ENCODE results near the gene SLC50A1. TPM values are rescaled to one million over a fixed set of nuclear protein-coding genes. Genes with fewer than 3 reads are reported as not detected.

Gene SLC50A1
- total RNA-seq, 2 donors from 2014 or later = 12.2 to 13.0 TPM

Other genes with a start within 250 kb of the SLC50A1 start
- gene PMVK, start 199.1 kb upstream of the SLC50A1 start, total RNA-seq = 10 to 100 TPM; 55.9 to 63.7 TPM
- 10 to 100 TPM; 58.8 to 69.7 TPM for gene PBXIP1, start 179.8 kb upstream of the SLC50A1 start, total RNA-seq
- 10 to 100 TPM; 15.3 to 15.8 TPM for gene PYGO2, start 174.1 kb upstream of the SLC50A1 start, total RNA-seq
- 100 to 1,000 TPM in 1 of 2 donors, 10 to 100 TPM in 1; 88.7 to 102 TPM for gene SHC1, start 165.1 kb upstream of the SLC50A1 start, total RNA-seq
- gene CKS1B, start 161.2 kb upstream of the SLC50A1 start, total RNA-seq = 10 to 100 TPM; 26.9 to 33.8 TPM
- gene FLAD1, start 152.5 kb upstream of the SLC50A1 start, total RNA-seq = 10 to 100 TPM; 25.9 to 30.8 TPM
- gene LENEP, start 142.3 kb upstream of the SLC50A1 start, total RNA-seq = not detected
- 10 to 100 TPM; 49.6 to 52.6 TPM for gene ZBTB7B, start 133.1 kb upstream of the SLC50A1 start, total RNA-seq
- under 1 TPM in 1 of 2 donors, not detected in 1; 0.59 TPM for gene DCST2, start 102.1 kb upstream of the SLC50A1 start, total RNA-seq
- not detected for gene DCST1, start 102.0 kb upstream of the SLC50A1 start, total RNA-seq
- gene ADAM15, start 84.5 kb upstream of the SLC50A1 start, total RNA-seq = 100 to 1,000 TPM; 108 to 142 TPM
- 1 to 10 TPM; 2.5 to 2.7 TPM for gene EFNA4, start 72.1 kb upstream of the SLC50A1 start, total RNA-seq
- gene EFNA3, start 57.0 kb upstream of the SLC50A1 start, total RNA-seq = 1 to 10 TPM; 1.1 to 1.4 TPM
- gene EFNA1, start 8.0 kb upstream of the SLC50A1 start, total RNA-seq = 10 to 100 TPM; 33.3 to 39.1 TPM
- 10 to 100 TPM; 65.8 to 78.6 TPM for gene DPM3, start 4.7 kb downstream of the SLC50A1 start, total RNA-seq
- 100 to 1,000 TPM; 143 to 156 TPM for gene KRTCAP2, start 37.5 kb downstream of the SLC50A1 start, total RNA-seq
- gene TRIM46, start 38.0 kb downstream of the SLC50A1 start, total RNA-seq = under 1 TPM; 0.15 to 0.21 TPM
- gene THBS3, start 72.0 kb downstream of the SLC50A1 start, total RNA-seq = 10 to 100 TPM; 17.9 to 18.6 TPM
- gene MTX1, start 72.8 kb downstream of the SLC50A1 start, total RNA-seq = 10 to 100 TPM; 19.7 to 25.5 TPM
- 10 to 100 TPM; 16.1 to 18.7 TPM for gene ENTREP3, start 119.6 kb downstream of the SLC50A1 start, total RNA-seq
- gene SCAMP3, start 126.5 kb downstream of the SLC50A1 start, total RNA-seq = 10 to 100 TPM; 53.6 to 66.4 TPM
- gene CLK2, start 137.7 kb downstream of the SLC50A1 start, total RNA-seq = 10 to 100 TPM; 19.7 to 23.8 TPM
- 1 to 10 TPM in 1 of 2 donors, under 1 TPM in 1; 0.76 to 1.6 TPM for gene HCN3, start 141.6 kb downstream of the SLC50A1 start, total RNA-seq
- gene PKLR, start 165.6 kb downstream of the SLC50A1 start, total RNA-seq = not detected
- gene FDPS, start 173.0 kb downstream of the SLC50A1 start, total RNA-seq = 100 to 1,000 TPM in 1 of 2 donors, 10 to 100 TPM in 1; 92.9 to 128 TPM
- gene RUSC1, start 185.0 kb downstream of the SLC50A1 start, total RNA-seq = 10 to 100 TPM; 18.7 to 25.3 TPM

Measured in left cardiac atrium (tissue), 2 donors.